GM18508 (cell line): ENCODE measurements around the gene PPP1R1C.
A peak's percentile ranks its signal among the peaks of the same experiment; 100 is the strongest.

ENCODE experiments used
- ATAC-seq: cut with Tn5 transposase; IDR thresholded peaks from one replicate; pipeline ENCODE4 v1.9.1; 2021; ENCODE audit warnings: moderate number of reproducible peaks; ENCODE audit not compliant: insufficient read depth, unreplicated experiment

PPP1R1C gene

GRCh38 chr2:181970160-181970794 is 15.4 kb upstream of the PPP1R1C start:
- no peak for ATAC-seq

GRCh38 chr2:181971032-181971431 is 14.6 kb upstream of the PPP1R1C start:
- no peak for ATAC-seq

- no peak for ATAC-seq
These were observed 13.1 kb upstream of the PPP1R1C start for GRCh38 chr2:181972431-181973170.

GRCh38 chr2:181973171-181973783 is 12.4 kb upstream of the PPP1R1C start:
- no peak for ATAC-seq

GRCh38 chr2:181977661-181978350 is 7.8 kb upstream of the PPP1R1C start:
- ATAC-seq, result no peak

- ATAC-seq, result no peak
These were observed 7.1 kb upstream of the PPP1R1C start for GRCh38 chr2:181978351-181979150.

GRCh38 chr2:181984060-181984459 is 1.6 kb upstream of the PPP1R1C start:
- no peak for ATAC-seq

GRCh38 chr2:181984814-181985631 is 630 bp upstream of the PPP1R1C start:
- ATAC-seq, result no peak

- no peak for ATAC-seq
These were observed 2.7 kb downstream of the PPP1R1C start for GRCh38 chr2:181988154-181988924.

GRCh38 chr2:181989099-181989498 is 3.4 kb downstream of the PPP1R1C start:
- ATAC-seq, result no peak

- peak; percentile 97 for ATAC-seq
These were observed 5.7 kb downstream of the PPP1R1C start for GRCh38 chr2:181991171-181991885.

- ATAC-seq, result peak; percentile 78
These were observed 7.1 kb downstream of the PPP1R1C start for GRCh38 chr2:181992776-181993175.

- ATAC-seq, result no peak
These were observed 9.6 kb downstream of the PPP1R1C start for GRCh38 chr2:181995289-181995688.

GRCh38 chr2:181998041-181998835 is 12.6 kb downstream of the PPP1R1C start:
- ATAC-seq, result no peak

GRCh38 chr2:181998891-181999654 is 13.4 kb downstream of the PPP1R1C start:
- no peak for ATAC-seq

GRCh38 chr2:181999911-182000310 is 14.3 kb downstream of the PPP1R1C start:
- no peak for ATAC-seq
